Measurements from ENCODE around the gene RPL4. TPM values are rescaled to one million over a fixed set of nuclear protein-coding genes. Genes with fewer than 3 reads are reported as not detected.

RPL4 gene
- total and polyA plus RNA-seq, 9 of the 15 experiments (the other 6 are each of a cell fraction or from before 2014, with no cell fraction given) = 2,055 to 7,760 (median 5,069) TPM

DNA sequence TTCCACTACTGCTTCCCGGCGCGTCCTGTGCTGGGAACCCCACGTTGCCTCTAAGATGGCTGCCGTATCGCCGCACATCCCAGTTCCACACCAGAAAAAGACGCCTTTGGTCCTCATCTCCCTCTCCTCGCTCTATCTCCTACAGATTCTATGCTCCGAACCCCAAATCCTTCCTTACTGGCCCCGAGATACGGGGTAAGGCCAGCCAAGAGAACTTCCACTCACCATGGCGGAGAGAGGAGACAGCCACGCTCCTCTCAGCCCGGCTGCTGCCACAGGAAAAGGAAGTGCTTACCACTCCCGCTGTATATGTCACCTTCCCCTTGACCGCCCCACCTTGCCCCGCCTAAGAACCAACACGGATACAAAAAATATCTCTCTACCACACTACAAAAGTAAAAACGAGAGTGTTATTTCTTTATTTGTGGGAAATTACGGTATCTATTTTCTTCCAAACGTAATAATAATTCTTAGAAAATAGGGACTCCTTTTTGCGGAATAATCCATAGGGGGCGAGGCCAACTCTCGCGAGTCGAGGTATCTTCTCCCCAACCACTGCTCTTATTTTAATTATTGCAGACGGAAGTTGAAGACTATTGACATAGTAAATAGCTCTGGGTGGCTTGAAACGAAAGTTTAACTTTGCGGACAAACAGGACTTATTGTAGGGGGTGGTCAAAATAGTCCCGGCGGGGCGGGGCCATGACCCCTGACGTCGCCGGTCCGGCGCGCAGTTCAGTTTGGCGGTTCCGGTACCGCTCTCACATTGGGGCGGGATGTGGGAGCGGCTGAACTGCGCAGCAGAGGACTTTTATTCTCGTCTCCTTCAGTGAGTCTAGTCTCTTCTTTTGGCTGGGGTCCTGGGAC is at the start of gene RPL4, which contains the start of gene ZWILCH (continued):
- TF ChIP-seq, protein P1, sequence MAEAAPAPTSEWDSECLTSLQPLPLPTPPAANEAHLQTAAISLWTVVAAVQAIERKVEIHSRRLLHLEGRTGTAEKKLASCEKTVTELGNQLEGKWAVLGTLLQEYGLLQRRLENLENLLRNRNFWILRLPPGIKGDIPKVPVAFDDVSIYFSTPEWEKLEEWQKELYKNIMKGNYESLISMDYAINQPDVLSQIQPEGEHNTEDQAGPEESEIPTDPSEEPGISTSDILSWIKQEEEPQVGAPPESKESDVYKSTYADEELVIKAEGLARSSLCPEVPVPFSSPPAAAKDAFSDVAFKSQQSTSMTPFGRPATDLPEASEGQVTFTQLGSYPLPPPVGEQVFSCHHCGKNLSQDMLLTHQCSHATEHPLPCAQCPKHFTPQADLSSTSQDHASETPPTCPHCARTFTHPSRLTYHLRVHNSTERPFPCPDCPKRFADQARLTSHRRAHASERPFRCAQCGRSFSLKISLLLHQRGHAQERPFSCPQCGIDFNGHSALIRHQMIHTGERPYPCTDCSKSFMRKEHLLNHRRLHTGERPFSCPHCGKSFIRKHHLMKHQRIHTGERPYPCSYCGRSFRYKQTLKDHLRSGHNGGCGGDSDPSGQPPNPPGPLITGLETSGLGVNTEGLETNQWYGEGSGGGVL (CRISPR knock-in tag; IDR thresholded peaks at IDR 0.05) = no peak
- TF ChIP-seq ZFP30 (CRISPR knock-in tag; IDR thresholded peaks at IDR 0.05; ENCODE audit: borderline replicate concordance) = no peak
- TF ChIP-seq TEAD4 (IDR thresholded peaks at IDR 0.05; ENCODE audit: low read length) = peak; percentile 19; the same call in 1 of the 2 replicates
- TF ChIP-seq TEAD4 (CRISPR knock-in tag; IDR thresholded peaks at IDR 0.05; ENCODE audit: borderline replicate concordance) = no peak
- TF ChIP-seq, protein P2, sequence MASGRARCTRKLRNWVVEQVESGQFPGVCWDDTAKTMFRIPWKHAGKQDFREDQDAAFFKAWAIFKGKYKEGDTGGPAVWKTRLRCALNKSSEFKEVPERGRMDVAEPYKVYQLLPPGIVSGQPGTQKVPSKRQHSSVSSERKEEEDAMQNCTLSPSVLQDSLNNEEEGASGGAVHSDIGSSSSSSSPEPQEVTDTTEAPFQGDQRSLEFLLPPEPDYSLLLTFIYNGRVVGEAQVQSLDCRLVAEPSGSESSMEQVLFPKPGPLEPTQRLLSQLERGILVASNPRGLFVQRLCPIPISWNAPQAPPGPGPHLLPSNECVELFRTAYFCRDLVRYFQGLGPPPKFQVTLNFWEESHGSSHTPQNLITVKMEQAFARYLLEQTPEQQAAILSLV (tag; IDR thresholded peaks at IDR 0.05) = no peak
- no peak for TF ChIP-seq YBX1 (IDR thresholded peaks at IDR 0.05)
- TF ChIP-seq, protein P3, sequence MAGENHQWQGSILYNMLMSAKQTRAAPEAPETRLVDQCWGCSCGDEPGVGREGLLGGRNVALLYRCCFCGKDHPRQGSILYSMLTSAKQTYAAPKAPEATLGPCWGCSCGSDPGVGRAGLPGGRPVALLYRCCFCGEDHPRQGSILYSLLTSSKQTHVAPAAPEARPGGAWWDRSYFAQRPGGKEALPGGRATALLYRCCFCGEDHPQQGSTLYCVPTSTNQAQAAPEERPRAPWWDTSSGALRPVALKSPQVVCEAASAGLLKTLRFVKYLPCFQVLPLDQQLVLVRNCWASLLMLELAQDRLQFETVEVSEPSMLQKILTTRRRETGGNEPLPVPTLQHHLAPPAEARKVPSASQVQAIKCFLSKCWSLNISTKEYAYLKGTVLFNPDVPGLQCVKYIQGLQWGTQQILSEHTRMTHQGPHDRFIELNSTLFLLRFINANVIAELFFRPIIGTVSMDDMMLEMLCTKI (IDR thresholded peaks at IDR 0.05; ENCODE audit: partially characterized antibody) = no peak
- TF ChIP-seq, protein P4, sequence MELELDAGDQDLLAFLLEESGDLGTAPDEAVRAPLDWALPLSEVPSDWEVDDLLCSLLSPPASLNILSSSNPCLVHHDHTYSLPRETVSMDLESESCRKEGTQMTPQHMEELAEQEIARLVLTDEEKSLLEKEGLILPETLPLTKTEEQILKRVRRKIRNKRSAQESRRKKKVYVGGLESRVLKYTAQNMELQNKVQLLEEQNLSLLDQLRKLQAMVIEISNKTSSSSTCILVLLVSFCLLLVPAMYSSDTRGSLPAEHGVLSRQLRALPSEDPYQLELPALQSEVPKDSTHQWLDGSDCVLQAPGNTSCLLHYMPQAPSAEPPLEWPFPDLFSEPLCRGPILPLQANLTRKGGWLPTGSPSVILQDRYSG (tag; conservative IDR thresholded peaks at IDR 0.05; ENCODE audit: low read depth) = no peak
- TF ChIP-seq SRSF1 (IDR thresholded peaks at IDR 0.05; ENCODE audit: low read depth, low read length) = no peak
- no peak for TF ChIP-seq ZNF699 (CRISPR knock-in tag; IDR thresholded peaks at IDR 0.05; ENCODE audit: insufficient replicate concordance)
- TF ChIP-seq DNMT1 (IDR thresholded peaks at IDR 0.05) = no peak; the same call in 1 of the 2 replicates
- TF ChIP-seq, protein P5, sequence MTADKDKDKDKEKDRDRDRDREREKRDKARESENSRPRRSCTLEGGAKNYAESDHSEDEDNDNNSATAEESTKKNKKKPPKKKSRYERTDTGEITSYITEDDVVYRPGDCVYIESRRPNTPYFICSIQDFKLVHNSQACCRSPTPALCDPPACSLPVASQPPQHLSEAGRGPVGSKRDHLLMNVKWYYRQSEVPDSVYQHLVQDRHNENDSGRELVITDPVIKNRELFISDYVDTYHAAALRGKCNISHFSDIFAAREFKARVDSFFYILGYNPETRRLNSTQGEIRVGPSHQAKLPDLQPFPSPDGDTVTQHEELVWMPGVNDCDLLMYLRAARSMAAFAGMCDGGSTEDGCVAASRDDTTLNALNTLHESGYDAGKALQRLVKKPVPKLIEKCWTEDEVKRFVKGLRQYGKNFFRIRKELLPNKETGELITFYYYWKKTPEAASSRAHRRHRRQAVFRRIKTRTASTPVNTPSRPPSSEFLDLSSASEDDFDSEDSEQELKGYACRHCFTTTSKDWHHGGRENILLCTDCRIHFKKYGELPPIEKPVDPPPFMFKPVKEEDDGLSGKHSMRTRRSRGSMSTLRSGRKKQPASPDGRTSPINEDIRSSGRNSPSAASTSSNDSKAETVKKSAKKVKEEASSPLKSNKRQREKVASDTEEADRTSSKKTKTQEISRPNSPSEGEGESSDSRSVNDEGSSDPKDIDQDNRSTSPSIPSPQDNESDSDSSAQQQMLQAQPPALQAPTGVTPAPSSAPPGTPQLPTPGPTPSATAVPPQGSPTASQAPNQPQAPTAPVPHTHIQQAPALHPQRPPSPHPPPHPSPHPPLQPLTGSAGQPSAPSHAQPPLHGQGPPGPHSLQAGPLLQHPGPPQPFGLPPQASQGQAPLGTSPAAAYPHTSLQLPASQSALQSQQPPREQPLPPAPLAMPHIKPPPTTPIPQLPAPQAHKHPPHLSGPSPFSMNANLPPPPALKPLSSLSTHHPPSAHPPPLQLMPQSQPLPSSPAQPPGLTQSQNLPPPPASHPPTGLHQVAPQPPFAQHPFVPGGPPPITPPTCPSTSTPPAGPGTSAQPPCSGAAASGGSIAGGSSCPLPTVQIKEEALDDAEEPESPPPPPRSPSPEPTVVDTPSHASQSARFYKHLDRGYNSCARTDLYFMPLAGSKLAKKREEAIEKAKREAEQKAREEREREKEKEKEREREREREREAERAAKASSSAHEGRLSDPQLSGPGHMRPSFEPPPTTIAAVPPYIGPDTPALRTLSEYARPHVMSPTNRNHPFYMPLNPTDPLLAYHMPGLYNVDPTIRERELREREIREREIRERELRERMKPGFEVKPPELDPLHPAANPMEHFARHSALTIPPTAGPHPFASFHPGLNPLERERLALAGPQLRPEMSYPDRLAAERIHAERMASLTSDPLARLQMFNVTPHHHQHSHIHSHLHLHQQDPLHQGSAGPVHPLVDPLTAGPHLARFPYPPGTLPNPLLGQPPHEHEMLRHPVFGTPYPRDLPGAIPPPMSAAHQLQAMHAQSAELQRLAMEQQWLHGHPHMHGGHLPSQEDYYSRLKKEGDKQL (CRISPR knock-in tag; IDR thresholded peaks at IDR 0.05; ENCODE audit: borderline replicate concordance) = no peak
- no peak for TF ChIP-seq KLF13 (tag; IDR thresholded peaks at IDR 0.05; ENCODE audit: borderline replicate concordance, low read depth)
